ENCODE measurements around the gene PRAF2. TPM values are rescaled to one million over a fixed set of nuclear protein-coding genes. Genes with fewer than 3 reads are reported as not detected.

PRAF2 gene
- total RNA-seq, 1 experiment from 2014 or later: 36.3 TPM

DNA sequence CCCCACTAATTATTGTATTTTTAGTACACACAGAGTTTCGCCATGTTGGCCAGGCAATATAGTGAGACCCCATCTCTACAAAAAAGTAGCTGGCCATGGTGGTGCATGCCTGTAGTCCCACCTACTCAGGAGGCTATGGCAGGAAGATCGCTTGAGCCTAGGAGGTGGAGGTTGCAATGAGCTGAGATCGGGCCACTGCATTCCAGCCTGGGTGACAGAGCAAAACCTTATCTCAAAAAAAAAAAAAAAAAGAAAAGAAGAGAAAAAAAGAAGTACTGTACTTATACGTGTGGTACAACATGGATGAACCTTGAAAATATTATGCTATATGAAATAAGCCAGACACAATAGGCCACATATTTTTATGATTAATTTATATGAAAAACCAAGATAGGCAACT is 15.8 kb upstream of the PRAF2 start:
- in situ Hi-C loops (cut with HindIII; ENCODE audit: low pct_unique_long_range_greater_than_20kb, low sequenced_read_pairs): no loop called here
- H3K4me3 ChIP-seq (ENCODE audit: low read depth in 2 of 2, low read length in 2 of 2): no peak overlapping the region
- ChIA-PET CTCF (no interaction called here), POLR2A (no interaction called here)
- H3K27ac ChIP-seq (ENCODE audit: low read length): no peak overlapping the region
- no peaks in the 10 kb centered on the region for H3K9me3 ChIP-seq (ENCODE audit: control insufficient read depth, insufficient read depth, low read depth, low read length)
- ATAC-seq (no peak), DNase-seq (ENCODE audit: low read depth, low spot score) (no peak)
- TF ChIP-seq SIN3A (IDR thresholded peaks at IDR 0.05; ENCODE audit: borderline replicate concordance, insufficient read depth, low read depth, low read length): no peak
- TF ChIP-seq POLR2AphosphoS5 (IDR thresholded peaks at IDR 0.05; ENCODE audit: low read depth, low read length): no peak
- TF ChIP-seq, protein P1, sequence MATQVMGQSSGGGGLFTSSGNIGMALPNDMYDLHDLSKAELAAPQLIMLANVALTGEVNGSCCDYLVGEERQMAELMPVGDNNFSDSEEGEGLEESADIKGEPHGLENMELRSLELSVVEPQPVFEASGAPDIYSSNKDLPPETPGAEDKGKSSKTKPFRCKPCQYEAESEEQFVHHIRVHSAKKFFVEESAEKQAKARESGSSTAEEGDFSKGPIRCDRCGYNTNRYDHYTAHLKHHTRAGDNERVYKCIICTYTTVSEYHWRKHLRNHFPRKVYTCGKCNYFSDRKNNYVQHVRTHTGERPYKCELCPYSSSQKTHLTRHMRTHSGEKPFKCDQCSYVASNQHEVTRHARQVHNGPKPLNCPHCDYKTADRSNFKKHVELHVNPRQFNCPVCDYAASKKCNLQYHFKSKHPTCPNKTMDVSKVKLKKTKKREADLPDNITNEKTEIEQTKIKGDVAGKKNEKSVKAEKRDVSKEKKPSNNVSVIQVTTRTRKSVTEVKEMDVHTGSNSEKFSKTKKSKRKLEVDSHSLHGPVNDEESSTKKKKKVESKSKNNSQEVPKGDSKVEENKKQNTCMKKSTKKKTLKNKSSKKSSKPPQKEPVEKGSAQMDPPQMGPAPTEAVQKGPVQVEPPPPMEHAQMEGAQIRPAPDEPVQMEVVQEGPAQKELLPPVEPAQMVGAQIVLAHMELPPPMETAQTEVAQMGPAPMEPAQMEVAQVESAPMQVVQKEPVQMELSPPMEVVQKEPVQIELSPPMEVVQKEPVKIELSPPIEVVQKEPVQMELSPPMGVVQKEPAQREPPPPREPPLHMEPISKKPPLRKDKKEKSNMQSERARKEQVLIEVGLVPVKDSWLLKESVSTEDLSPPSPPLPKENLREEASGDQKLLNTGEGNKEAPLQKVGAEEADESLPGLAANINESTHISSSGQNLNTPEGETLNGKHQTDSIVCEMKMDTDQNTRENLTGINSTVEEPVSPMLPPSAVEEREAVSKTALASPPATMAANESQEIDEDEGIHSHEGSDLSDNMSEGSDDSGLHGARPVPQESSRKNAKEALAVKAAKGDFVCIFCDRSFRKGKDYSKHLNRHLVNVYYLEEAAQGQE (IDR thresholded peaks at IDR 0.05; ENCODE audit: insufficient read depth in 1 of 2, low read depth in 2 of 2, low read length in 1 of 2): no peak
- TF ChIP-seq, protein P2, sequence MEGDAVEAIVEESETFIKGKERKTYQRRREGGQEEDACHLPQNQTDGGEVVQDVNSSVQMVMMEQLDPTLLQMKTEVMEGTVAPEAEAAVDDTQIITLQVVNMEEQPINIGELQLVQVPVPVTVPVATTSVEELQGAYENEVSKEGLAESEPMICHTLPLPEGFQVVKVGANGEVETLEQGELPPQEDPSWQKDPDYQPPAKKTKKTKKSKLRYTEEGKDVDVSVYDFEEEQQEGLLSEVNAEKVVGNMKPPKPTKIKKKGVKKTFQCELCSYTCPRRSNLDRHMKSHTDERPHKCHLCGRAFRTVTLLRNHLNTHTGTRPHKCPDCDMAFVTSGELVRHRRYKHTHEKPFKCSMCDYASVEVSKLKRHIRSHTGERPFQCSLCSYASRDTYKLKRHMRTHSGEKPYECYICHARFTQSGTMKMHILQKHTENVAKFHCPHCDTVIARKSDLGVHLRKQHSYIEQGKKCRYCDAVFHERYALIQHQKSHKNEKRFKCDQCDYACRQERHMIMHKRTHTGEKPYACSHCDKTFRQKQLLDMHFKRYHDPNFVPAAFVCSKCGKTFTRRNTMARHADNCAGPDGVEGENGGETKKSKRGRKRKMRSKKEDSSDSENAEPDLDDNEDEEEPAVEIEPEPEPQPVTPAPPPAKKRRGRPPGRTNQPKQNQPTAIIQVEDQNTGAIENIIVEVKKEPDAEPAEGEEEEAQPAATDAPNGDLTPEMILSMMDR (IDR thresholded peaks at IDR 0.05): no peak
- no peak for TF ChIP-seq TCF7L2 (IDR thresholded peaks at IDR 0.05; ENCODE audit: low read depth, low read length)
- H3K4me1 ChIP-seq (ENCODE audit: control insufficient read depth, insufficient read depth, low read length): no peaks in the 10 kb centered on the region
- no peaks in the 10 kb centered on the region for H3K36me3 ChIP-seq (ENCODE audit: control insufficient read depth, insufficient read depth, low read length)
- BruUV-seq (replicated peaks): no TSS peak
- H3K27me3 ChIP-seq (ENCODE audit: control insufficient read depth, insufficient read depth, low read length): no peaks in the 10 kb centered on the region
- intact Hi-C loops (cut with micrococcal nuclease; ENCODE audit: unreplicated experiment): no loop called here

GRCh38 chrX:49082271-49082871 is 8.6 kb upstream of the PRAF2 start:
- in situ Hi-C loops (cut with HindIII; ENCODE audit: low pct_unique_long_range_greater_than_20kb, low sequenced_read_pairs) (no loop called here), intact Hi-C loops (cut with micrococcal nuclease; ENCODE audit: unreplicated experiment) (no loop called here)
- POLR2A ChIA-PET: no interaction called here
- Histone ChIP-seq H3K36me3 (ENCODE audit: control insufficient read depth, insufficient read depth, low read length) (no peaks in the 10 kb centered on the region), H3K9me3 (ENCODE audit: control insufficient read depth, insufficient read depth, low read depth, low read length) (no peaks in the 10 kb centered on the region), H3K4me1 (ENCODE audit: control insufficient read depth, insufficient read depth, low read length) (no peaks in the 10 kb centered on the region; the same call in 1 of the 2 replicates), H3K27ac (ENCODE audit: low read length) (no peak overlapping the region), H3K27me3 (ENCODE audit: control insufficient read depth, insufficient read depth, low read length) (no peaks in the 10 kb centered on the region), H3K4me3 (ENCODE audit: low read depth in 2 of 2, low read length in 2 of 2) (no peak overlapping the region)
- ATAC-seq (no peak), DNase-seq (ENCODE audit: low read depth, low spot score) (no peak)
- BruUV-seq (replicated peaks): no TSS peak
- CTCF ChIA-PET: no interaction called here
- TF ChIP-seq, protein P1 (IDR thresholded peaks at IDR 0.05; ENCODE audit: insufficient read depth in 1 of 2, low read depth in 2 of 2, low read length in 1 of 2): no peak

Measured in Panc1 (cell line).